HepG2 (cell line): ENCODE results near the gene HOXD12. TPM values are rescaled to one million over a fixed set of nuclear protein-coding genes. Genes with fewer than 3 reads are reported as not detected.

Experiments used
- ATAC-seq: fragments of 200-7000 bp; cut with Tn5 transposase; 3 replicates; pipeline ENCODE4 v1.9.1; 2020; ENCODE audit warnings: mild to moderate bottlenecking, moderate library complexity
- BruUV-seq: library from RNA; stranded (reverse); fragments of 400-500 nt; replicated peaks from 2 replicates; lab custom pipeline; 2021; lab: Mats Ljungman, UMichigan
- CTCF ChIA-PET: fragments of 300-600 bp; formaldehyde crosslinking; extraction: SDS; loops from one replicate; lab custom pipeline; 2021; ENCODE audit warnings: low total read pairs, inconsistent platforms, low intra/inter-chr PET ratio; lab: Yijun Ruan, JAX
- POLR2A ChIA-PET: fragments of 350-600 bp; sonication (Branson Sonifier 250); formaldehyde crosslinking; loops from one replicate; lab custom pipeline; 2020; ENCODE audit warnings: antibody characterized with exemption, inconsistent platforms; lab: Yijun Ruan, JAX
- DNase-seq: peaks from one replicate; pipeline ENCODE4 v3.0.0-alpha.2; 2015; ENCODE audit warnings: low spot score
- FAIRE-seq: peaks from 3 replicates; lab custom pipeline; 2011; peaks lifted over from hg19 to GRCh38; lab: Jason Lieb, UNC
- H2AFZ ChIP-seq: one replicate; pipeline ENCODE4 v1.6.1; 2011; ENCODE audit warnings: low read length, inconsistent platforms
- H3K27ac ChIP-seq: fragments of 300-600 bp; 3 replicates; pipeline ENCODE4 v1.8.0; 2011; ENCODE audit warnings: mixed run types, mild to moderate bottlenecking, mixed read lengths, low read length, inconsistent platforms; ENCODE audit not compliant: insufficient read depth; ENCODE audit errors: extremely low read length
- H3K27me3 ChIP-seq, 2 experiments: fragments of 200-600 bp in 1 of 2; 2 replicates in 1 of 2; 3 replicates in 1 of 2; pipeline versions ENCODE4 v1.6.0 to v1.8.0; 2011; ENCODE audit warnings: low read length in 2 of 2, mild to moderate bottlenecking in 2 of 2, moderate library complexity in 2 of 2, inconsistent platforms in 1 of 2; ENCODE audit not compliant: insufficient read depth in 2 of 2, control insufficient read depth in 1 of 2
- H3K36me3 ChIP-seq, 2 experiments: fragments of 200-600 bp in 1 of 2; replicated peaks in 1 of 2; 2 replicates in 1 of 2; 3 replicates in 1 of 2; pipeline versions ENCODE4 v1.5.1 to v1.8.0; 2011; ENCODE audit warnings: low read length in 2 of 2, inconsistent platforms in 1 of 2; ENCODE audit not compliant: insufficient read depth in 2 of 2, control insufficient read depth in 1 of 2
- H3K4me1 ChIP-seq: 2 replicates; pipeline ENCODE4 v1.5.1; 2012; ENCODE audit warnings: low read length, inconsistent platforms; ENCODE audit not compliant: insufficient read depth
- H3K4me2 ChIP-seq: 2 replicates; pipeline ENCODE4 v1.6.0; 2011; ENCODE audit warnings: low read depth, low read length, inconsistent platforms
- H3K4me3 ChIP-seq, 3 experiments: fragments of 200-600 bp in 1 of 3; sonication (generic), shearing (Covaris generic) in 1 of 3; replicated peaks in 1 of 3; 2 replicates each; pipeline ENCODE4 v1.5.1; 2011 to 2016; ENCODE audit warnings: low read length in 3 of 3, inconsistent platforms in 2 of 3, low read depth in 2 of 3, mild to moderate bottlenecking in 2 of 3, control low read depth in 1 of 3, mixed read lengths in 1 of 3; ENCODE audit not compliant: insufficient read depth in 1 of 3
- H3K79me2 ChIP-seq: one replicate; pipeline ENCODE4 v1.6.1; 2011; ENCODE audit warnings: low read length, inconsistent platforms; ENCODE audit not compliant: insufficient read depth
- H3K9ac ChIP-seq: 2 replicates; pipeline ENCODE4 v1.6.0; 2011; ENCODE audit warnings: mild to moderate bottlenecking, low read depth, low read length, inconsistent platforms; ENCODE audit not compliant: insufficient read depth
- H3K9me3 ChIP-seq: 2 replicates; pipeline ENCODE4 v1.5.1; 2012; ENCODE audit warnings: mild to moderate bottlenecking, low read length
- H4K20me1 ChIP-seq: 2 replicates; pipeline ENCODE4 v1.6.0; 2011; ENCODE audit warnings: inconsistent platforms, mild to moderate bottlenecking, low read length, moderate library complexity; ENCODE audit not compliant: insufficient read depth
- EZH2 ChIP-seq: conservative IDR thresholded peaks from 2 replicates; pipeline ENCODE4 v1.6.1; 2012; ENCODE audit warnings: mild to moderate bottlenecking, low read depth, low read length, moderate library complexity
- JUN ChIP-seq: sonication (generic); formaldehyde crosslinking; IDR thresholded peaks from 2 replicates; pipeline ENCODE4 v1.4.0; 2020; ENCODE audit warnings: mild to moderate bottlenecking, missing genetic modification reagents
- WGBS: methylation state at CpG from one replicate; pipeline ENCODE4 v1.1.6; 2017; ENCODE audit warnings: low lambda C conversion rate; 5-methylcytosine and 5-hydroxymethylcytosine counted together
- in situ Hi-C: cut with HindIII; loops from 2 replicates; pipeline ENCODE4 v1.10.0; 2017; ENCODE audit warnings: low pct_unique_long_range_greater_than_20kb; ENCODE audit not compliant: extremely low pct_ligation_motif_present
- intact Hi-C: fragments of 100-400 bp; cut with micrococcal nuclease; formaldehyde crosslinking; loops from one replicate; pipeline ENCODE4 v1.10.0; 2022; ENCODE audit not compliant: unreplicated experiment
- polyA plus RNA-seq, 8 experiments: library from polyadenylated mRNA; depleted of rRNA in 3 of 8; stranded (reverse) in 7 of 8; unstranded in 1 of 8; fragments of >200 nt; fragmentation: Illumina TruSeq in 4 of 8; extraction: Trizol in 4 of 8; gene quantifications; 2 replicates each; pipeline versions ENCODE4 v1.2.1 to v1.2.3, GENCODE V29; 2011 to 2016; ENCODE audit warnings: low read depth in 4 of 8, missing spikeins in 1 of 8, mixed read lengths in 1 of 8; ENCODE audit not compliant: insufficient read depth in 1 of 8
- total RNA-seq, 5 experiments: library from RNA; depleted of rRNA; stranded (reverse); fragments of >200 nt; fragmentation: Illumina TruSeq; extraction: Trizol; gene quantifications; 2 replicates each; pipeline ENCODE4 v1.2.3, GENCODE V29; 2016; ENCODE audit warnings: low read depth in 1 of 5
- TF ChIP-seq, protein P1 (sequence below), 2 experiments: sonication (generic) in 1 of 2; formaldehyde crosslinking in 1 of 2; IDR thresholded peaks; 2 replicates each; pipeline versions ENCODE4 v1.4.0 to v1.6.1; 2018 to 2020; ENCODE audit warnings: missing genetic modification reagents in 2 of 2, borderline replicate concordance in 1 of 2, low read depth in 1 of 2, mild to moderate bottlenecking in 1 of 2, missing biosample characterization in 1 of 2
- TF ChIP-seq, protein P2 (sequence below): sonication (generic); formaldehyde crosslinking; conservative IDR thresholded peaks from 2 replicates; pipeline ENCODE4 v1.8.1; 2023; ENCODE audit warnings: missing genetic modification reagents

Gene HOXD12
- total and polyA plus RNA-seq, 2 of the 13 experiments (the other 11 are each of a cell fraction or from before 2014, with no cell fraction given) = not detected

DNA sequence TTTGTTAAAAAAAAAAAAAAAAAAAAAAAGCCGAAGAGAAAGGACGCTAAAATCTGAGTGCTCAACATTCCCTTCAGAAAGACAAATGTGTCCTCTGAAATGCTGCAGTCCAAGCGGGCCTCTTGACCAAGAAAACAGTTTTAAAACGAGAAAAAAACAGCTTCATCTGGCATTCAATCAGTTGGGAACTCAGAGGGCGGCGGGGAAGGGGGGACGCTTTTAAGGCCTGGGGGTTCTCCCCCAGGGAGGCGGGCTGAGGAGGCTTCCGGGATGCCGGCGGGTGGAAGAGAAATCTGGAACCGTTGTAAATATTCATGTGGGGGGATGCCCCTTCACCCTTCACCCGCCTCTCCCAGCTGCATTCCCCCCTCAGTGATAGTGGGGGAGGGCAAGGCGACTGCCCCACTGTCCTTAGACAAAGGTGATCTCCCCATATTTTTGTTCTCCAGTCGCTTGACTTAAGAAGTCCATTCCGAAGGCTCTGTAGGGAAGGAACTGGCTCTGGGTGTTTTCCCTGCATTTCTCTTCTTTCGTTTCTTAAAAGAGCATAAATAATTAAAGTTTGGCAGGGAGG is 4.2 kb downstream of the HOXD12 start:
- Histone ChIP-seq H3K9ac (no peak overlapping the region), H3K27ac (no peak overlapping the region), H2AFZ (no peak overlapping the region), H3K4me1 (no peaks in the 10 kb centered on the region), H3K4me2 (no peak overlapping the region), H3K4me3 (no peak overlapping the region), H3K36me3 (no peaks in the 10 kb centered on the region), H3K9me3 (no peaks in the 10 kb centered on the region), H3K27me3 (peaks cover 31 to 90% of the 10 kb centered on the region in 2 experiments), H3K79me2 (no peaks in the 10 kb centered on the region), H4K20me1 (no peaks in the 10 kb centered on the region; the same call in 1 of the 2 replicates)
- WGBS = 27% methylated on average over 17 of the region's 17 CpGs
- FAIRE-seq (no peak), ATAC-seq (no peak), DNase-seq (no peak)
- intact Hi-C loops (no loop called here), in situ Hi-C loops (loop anchor here (10.0 kb wide), 1 partner anchor 1069 kb away; no protein-coding TSS in a partner anchor)
- CTCF ChIA-PET = no interaction called here
- BruUV-seq = no TSS peak
- TF ChIP-seq EZH2 = peak; percentile 81
- TF ChIP-seq JUN (CRISPR knock-in tag) = no peak
- TF ChIP-seq, protein P1, sequence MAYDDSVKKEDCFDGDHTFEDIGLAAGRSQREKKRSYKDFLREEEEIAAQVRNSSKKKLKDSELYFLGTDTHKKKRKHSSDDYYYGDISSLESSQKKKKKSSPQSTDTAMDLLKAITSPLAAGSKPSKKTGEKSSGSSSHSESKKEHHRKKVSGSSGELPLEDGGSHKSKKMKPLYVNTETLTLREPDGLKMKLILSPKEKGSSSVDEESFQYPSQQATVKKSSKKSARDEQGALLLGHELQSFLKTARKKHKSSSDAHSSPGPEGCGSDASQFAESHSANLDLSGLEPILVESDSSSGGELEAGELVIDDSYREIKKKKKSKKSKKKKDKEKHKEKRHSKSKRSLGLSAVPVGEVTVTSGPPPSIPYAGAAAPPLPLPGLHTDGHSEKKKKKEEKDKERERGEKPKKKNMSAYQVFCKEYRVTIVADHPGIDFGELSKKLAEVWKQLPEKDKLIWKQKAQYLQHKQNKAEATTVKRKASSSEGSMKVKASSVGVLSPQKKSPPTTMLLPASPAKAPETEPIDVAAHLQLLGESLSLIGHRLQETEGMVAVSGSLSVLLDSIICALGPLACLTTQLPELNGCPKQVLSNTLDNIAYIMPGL (CRISPR knock-in tag; IDR thresholded peaks at IDR 0.05; ENCODE audit: borderline replicate concordance in 1 of 2, low read depth in 1 of 2) = no peak
- TF ChIP-seq, protein P2, sequence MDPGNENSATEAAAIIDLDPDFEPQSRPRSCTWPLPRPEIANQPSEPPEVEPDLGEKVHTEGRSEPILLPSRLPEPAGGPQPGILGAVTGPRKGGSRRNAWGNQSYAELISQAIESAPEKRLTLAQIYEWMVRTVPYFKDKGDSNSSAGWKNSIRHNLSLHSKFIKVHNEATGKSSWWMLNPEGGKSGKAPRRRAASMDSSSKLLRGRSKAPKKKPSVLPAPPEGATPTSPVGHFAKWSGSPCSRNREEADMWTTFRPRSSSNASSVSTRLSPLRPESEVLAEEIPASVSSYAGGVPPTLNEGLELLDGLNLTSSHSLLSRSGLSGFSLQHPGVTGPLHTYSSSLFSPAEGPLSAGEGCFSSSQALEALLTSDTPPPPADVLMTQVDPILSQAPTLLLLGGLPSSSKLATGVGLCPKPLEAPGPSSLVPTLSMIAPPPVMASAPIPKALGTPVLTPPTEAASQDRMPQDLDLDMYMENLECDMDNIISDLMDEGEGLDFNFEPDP = no peak
- POLR2A ChIA-PET = no interaction called here
